Measurements from ENCODE around the gene HOMER2.

HOMER2 gene

GRCh38 chr15:82807920-82808633 lies 144.4 kb downstream of the HOMER2 start:
- H3K4me3 ChIP-seq (ENCODE audit: low read depth, low read length) = no peak overlapping the region

- no peak within 1 kb of the TSS for H3K4me3 ChIP-seq (ENCODE audit: low read depth, low read length)
These were observed 146.5 kb downstream of the HOMER2 start, which contains the start of gene FSD2 for GRCh38 chr15:82805994-82806406. TSS of gene FSD2 (minus strand) at chr15:82806069. CDS start at chr15:82787390, 18,679 bp downstream.

GRCh38 chr15:82804575-82804949 lies 148.0 kb downstream of the HOMER2 start:
- H3K4me3 ChIP-seq (ENCODE audit: low read depth, low read length) = no peak overlapping the region

- no peak overlapping the region for H3K4me3 ChIP-seq (ENCODE audit: low read depth, low read length)
These were observed 148.5 kb downstream of the HOMER2 start for GRCh38 chr15:82803793-82804574.

- H3K4me3 ChIP-seq (ENCODE audit: low read depth, low read length) = no peak overlapping the region
These were observed 150.0 kb downstream of the HOMER2 start for GRCh38 chr15:82802497-82802896.

- no peak overlapping the region for H3K4me3 ChIP-seq (ENCODE audit: low read depth, low read length)
These were observed 153.2 kb downstream of the HOMER2 start for GRCh38 chr15:82799183-82799841.

All from iPS-11a (cell line).